ENCODE measurements around the gene CRIP3. TPM values are rescaled to one million over a fixed set of nuclear protein-coding genes. Genes with fewer than 3 reads are reported as not detected.

Gene CRIP3
- total RNA-seq, 1 experiment from 2014 or later = not detected

DNA sequence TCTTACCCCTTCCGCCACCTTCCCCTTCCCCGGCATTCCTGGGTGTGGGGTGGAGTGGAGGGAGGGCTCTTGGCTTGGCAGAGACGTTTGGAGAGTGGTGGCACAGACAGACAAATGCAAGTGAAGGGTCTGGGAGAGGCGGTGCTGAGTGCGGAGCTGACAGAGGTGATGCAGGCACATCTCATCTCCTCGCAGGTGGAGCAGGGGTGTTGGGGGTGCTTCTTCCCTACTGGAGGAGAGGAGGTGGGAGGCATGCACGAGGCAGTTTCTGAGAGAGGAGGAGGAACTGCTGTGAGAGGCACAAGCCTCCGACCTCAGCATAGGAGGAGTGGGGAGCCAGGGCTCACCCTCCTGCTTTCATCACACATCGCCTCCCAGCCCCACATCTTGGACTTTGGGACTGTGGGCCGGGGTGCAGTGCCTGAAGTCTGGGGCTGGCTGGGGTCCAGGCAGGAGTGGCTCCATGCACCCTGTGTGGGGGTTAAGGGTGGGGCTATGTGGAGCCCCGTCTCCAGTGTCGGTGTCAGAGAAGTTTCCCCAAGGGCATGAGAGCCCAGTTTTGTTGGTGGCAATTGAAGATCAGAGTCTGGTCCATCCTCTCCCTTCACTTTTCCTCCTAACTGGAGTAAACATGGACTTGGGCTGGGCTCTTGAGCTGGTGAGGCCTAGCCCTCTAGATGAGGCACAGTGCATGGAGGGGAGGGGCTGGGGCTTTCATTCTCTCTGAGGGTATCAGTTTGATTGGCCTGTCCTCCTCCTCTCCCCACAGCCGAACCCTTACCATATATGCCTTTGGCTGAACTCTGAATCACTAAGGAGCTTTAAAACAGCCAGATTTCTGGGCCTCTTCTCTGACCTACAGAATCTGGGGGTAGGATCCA lies 30.7 kb downstream of the CRIP3 start:
- in situ Hi-C loops (cut with HindIII; ENCODE audit: low pct_unique_long_range_greater_than_20kb, low sequenced_read_pairs) = no loop called here
- DNase-seq (ENCODE audit: low read depth) = no peak

GRCh38 chr6:43277306-43277642 lies 31.4 kb downstream of the CRIP3 start:
- DNase-seq (ENCODE audit: low read depth) = no peak
- in situ Hi-C loops (cut with HindIII; ENCODE audit: low pct_unique_long_range_greater_than_20kb, low sequenced_read_pairs) = no loop called here

DNA sequence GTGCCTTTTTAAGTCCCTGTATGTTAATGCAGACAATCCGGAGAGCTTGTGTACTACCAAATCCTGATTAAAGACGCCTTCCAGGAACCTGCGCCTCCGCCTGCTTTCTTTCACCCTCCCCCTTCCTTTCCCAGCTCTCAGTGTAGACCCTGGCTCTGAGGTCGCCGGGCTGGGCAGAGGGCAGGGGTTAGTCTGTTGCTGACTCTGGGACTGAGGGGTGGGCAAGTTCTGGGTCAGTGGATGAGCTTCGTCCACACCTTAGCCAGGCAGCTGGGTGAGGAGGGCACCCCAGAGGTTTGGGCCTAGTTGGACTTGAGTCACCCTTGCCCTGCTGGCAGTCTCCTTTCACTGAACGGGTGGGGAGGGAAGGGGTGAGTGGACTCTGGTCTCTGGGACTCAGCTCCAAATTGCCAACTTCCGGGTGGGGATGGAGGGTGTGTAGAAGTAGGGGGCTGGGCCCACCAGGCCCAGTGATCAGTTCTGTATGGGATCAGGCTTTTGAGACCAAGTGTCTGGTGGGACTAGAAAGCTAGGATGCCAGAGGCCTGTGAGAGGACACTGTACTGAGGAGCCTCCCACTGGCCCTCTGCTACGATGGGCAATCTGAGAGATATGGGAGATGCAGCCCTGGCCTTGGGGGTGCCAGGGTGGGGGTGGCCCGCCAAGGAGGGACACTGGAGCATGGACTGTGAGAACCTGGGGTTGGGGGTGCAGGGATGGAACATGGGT lies 31.9 kb downstream of the CRIP3 start:
- in situ Hi-C loops (cut with HindIII; ENCODE audit: low pct_unique_long_range_greater_than_20kb, low sequenced_read_pairs) = no loop called here
- no peak for DNase-seq (ENCODE audit: low read depth)

- DNase-seq (ENCODE audit: low read depth) = no peak
- in situ Hi-C loops (cut with HindIII; ENCODE audit: low pct_unique_long_range_greater_than_20kb, low sequenced_read_pairs) = no loop called here
Observed at GRCh38 chr6:43275801-43276576, 32.6 kb downstream of the CRIP3 start.

DNA sequence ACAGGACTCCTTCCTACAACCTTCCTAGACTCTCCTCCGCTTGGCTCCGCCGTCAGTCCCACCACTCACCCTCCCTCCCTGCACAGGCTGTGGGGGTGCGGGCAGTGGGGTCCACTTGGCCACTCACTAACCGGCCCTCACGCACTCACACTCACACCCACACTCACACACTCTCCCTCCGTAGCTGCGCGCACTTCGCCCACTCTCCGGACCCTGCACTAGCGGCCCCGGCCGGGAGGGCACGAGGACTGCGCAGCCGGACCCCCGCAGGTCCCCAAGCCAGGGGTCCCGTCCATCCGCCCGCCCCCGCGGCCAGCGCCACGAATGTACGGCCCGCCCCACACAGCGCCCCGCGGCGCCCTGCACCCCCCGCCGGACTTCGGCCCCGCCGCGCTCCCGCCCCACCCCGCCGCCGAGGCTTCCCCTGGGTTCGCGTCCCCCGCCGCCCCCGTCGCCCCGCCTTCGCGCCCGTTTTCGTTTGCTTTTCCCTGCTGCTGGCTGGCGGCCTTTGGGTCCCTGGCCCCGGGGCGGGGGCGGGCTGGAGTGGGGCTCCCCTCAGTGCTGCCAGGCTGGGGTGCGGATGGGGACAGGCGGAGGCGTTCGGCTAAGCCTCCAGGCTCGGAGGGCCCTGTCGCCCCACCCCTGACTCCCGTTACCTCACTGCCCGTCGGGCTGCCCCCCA lies 33.6 kb downstream of the CRIP3 start:
- in situ Hi-C loops (cut with HindIII; ENCODE audit: low pct_unique_long_range_greater_than_20kb, low sequenced_read_pairs) = no loop called here
- no peak for DNase-seq (ENCODE audit: low read depth)

DNA sequence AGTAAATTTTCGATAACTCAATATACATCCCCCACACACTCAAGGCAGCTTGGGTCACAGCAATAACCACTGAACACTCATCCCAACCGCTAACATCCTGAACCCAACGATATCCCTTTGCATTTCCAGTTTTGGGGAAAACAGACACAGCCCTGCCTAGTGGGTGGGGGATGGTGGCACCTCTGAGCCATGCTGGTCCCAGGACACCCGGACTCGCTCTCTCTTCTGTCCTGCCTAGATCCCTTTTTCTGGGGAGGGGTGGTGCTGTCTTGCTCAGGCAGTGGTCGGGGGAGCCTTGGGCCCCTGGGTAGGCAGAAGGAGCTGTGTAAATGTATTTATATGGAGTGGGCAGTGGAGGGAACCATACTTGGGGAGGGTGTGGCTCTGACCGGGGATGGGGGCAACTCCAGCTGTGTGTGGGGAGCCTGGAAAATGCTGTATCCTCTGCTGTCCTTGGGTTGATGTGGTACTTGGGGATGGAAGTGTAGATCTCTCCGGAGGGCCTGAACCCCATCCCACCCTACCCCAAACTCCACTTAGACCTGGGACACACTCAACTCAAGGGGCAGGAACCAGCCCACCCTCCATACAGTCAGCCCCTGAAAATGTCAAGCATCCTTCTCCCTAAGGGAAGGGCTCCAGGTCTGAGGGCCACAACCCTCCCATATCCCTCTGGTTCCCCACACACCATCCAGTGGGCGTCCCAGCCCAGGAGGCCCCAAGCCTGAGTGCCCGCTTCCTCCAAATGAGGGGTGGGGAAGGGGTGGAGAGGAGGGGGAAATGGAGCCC lies 34.3 kb downstream of the CRIP3 start:
- in situ Hi-C loops (cut with HindIII; ENCODE audit: low pct_unique_long_range_greater_than_20kb, low sequenced_read_pairs) = no loop called here
- no peak for DNase-seq (ENCODE audit: low read depth)

DNA sequence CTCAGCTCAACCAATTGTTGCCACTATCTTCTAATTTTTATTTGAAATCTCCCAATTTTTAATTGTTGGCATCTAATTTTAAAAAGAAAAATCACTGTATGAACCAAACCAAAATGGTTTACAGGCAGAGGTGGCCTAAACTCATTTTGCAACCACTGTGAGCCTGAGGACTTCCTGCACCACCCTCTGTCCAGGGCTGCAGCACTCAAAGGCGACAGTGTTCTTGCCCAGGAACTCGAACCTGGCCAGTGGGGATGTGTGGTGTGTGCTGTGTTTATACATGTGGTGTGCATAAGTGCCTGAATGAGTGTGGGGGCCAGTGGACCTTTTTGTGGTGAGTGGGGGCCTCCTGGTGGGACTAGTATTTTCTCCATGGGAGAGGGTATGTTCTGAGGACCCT lies 34.9 kb downstream of the CRIP3 start:
- in situ Hi-C loops (cut with HindIII; ENCODE audit: low pct_unique_long_range_greater_than_20kb, low sequenced_read_pairs) = no loop called here

DNA sequence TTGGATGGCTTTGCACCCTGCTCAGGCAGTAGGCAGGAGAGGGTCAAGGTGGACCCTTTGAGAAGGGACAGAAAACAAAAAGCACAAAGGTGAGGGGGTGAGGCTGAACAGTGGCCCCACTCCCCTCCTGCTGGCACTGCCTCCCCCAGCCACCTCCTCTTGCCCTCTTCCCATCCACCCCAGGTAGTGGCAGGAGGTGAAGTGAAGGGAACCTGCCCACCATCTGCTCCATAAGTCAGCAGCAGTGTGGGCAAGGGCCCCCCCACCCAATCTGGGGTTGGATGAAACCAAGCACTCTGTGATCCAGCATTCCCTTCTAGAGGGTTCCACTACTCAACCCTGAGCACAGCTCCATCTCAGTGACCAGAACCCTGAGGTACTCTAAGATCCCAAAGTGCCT lies 36.7 kb downstream of the CRIP3 start:
- DNase-seq (ENCODE audit: low read depth) = no peak
- in situ Hi-C loops (cut with HindIII; ENCODE audit: low pct_unique_long_range_greater_than_20kb, low sequenced_read_pairs) = no loop called here

More for the DNA sequence above, 34.9 kb downstream of the CRIP3 start:
- no peak for DNase-seq (ENCODE audit: low read depth)

DNA sequence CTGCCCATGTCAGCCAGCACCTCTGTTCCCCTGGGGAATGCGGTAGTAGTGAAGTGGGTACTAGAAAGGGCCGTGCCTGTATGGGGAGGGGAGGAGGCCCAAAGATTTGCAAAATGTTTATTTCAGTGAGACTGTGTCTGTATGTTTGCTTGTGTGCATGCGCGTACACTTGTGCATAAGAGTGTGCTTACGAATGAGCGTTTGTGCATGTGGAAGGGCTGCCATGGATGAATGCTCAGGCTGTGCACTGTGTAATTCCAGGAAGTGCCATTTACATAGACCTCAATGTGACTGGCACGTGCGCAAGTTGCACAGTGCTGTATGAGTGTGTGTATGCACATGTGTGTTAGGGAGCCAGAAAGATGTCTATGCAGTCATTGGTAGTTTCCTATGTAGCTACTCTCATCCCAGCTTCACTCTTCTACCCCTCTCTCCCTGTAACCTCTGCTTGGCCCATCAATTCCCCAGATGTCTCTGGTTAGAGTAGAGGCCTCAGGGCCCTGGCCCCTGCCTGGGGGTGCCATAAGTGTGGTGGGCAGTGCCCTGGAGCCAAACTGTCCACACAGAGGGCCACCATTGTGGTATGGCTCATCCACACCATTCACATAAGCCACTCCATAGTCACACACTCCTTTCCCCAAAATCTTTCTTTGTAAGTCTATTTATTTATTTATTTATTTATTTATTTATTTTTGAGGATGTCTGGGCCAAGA lies 37.4 kb downstream of the CRIP3 start:
- no peak for DNase-seq (ENCODE audit: low read depth)
- in situ Hi-C loops (cut with HindIII; ENCODE audit: low pct_unique_long_range_greater_than_20kb, low sequenced_read_pairs) = no loop called here

DNA sequence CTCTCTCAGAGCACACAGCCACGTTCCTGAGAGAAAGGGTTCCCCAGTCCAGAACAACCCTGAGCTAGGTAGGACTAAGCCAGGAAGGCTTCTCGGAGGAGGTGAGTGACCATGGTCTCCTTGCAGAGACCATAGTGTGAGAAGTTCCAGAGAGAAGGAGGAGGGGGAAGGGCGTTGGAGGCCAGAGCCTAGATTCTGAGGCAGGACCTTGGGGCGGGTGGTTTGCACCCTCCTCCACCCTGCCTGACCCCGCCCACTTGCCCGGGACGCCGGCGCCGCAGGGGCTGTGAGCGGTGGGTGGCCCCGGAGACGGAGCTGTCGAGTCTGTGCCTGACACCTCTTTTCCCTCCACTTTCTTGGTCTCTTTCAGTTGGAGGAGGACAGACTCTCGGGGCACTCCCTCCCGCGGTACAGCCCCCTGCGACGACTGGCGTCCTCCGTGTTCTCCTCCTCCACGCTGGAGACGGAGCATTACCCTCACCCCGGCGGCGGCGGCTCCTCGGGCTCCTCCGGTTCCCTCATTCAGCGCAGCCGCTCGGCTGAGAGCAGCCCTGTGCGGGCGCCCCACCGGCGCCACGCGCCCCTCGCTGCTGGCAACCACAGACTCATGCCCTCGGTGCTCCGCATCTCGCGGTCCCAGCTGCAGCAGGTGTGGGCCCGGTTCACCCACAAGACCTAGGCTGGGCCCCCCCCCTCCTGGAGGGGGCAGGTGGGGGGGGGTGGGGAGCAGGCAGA lies 39.2 kb downstream of the CRIP3 start:
- no peak for DNase-seq (ENCODE audit: low read depth)
- in situ Hi-C loops (cut with HindIII; ENCODE audit: low pct_unique_long_range_greater_than_20kb, low sequenced_read_pairs) = no loop called here

GRCh38 chr6:43268782-43269272 lies 39.8 kb downstream of the CRIP3 start:
- in situ Hi-C loops (cut with HindIII; ENCODE audit: low pct_unique_long_range_greater_than_20kb, low sequenced_read_pairs) = no loop called here
- DNase-seq (ENCODE audit: low read depth) = no peak

GRCh38 chr6:43268355-43268700 lies 40.3 kb downstream of the CRIP3 start:
- in situ Hi-C loops (cut with HindIII; ENCODE audit: low pct_unique_long_range_greater_than_20kb, low sequenced_read_pairs) = no loop called here
- DNase-seq (ENCODE audit: low read depth) = no peak

- DNase-seq (ENCODE audit: low read depth) = no peak
- in situ Hi-C loops (cut with HindIII; ENCODE audit: low pct_unique_long_range_greater_than_20kb, low sequenced_read_pairs) = no loop called here
Observed at GRCh38 chr6:43267619-43268354, 40.8 kb downstream of the CRIP3 start.

- DNase-seq (ENCODE audit: low read depth) = no peak
- in situ Hi-C loops (cut with HindIII; ENCODE audit: low pct_unique_long_range_greater_than_20kb, low sequenced_read_pairs) = no loop called here
Observed at GRCh38 chr6:43265564-43265963, 43.1 kb downstream of the CRIP3 start.

- no peak for DNase-seq (ENCODE audit: low read depth)
- in situ Hi-C loops (cut with HindIII; ENCODE audit: low pct_unique_long_range_greater_than_20kb, low sequenced_read_pairs) = no loop called here
Observed at GRCh38 chr6:43264599-43265145, 44.0 kb downstream of the CRIP3 start.
